ENCODE results near the gene ABCC1. TPM values are rescaled to one million over a fixed set of nuclear protein-coding genes. Genes with fewer than 3 reads are reported as not detected.
"Not testable (repeated sequence)": the region's sequence is repeated elsewhere in the genome, so short reads cannot be mapped to it uniquely, and the experiment has no call there.

The ABCC1 gene
- polyA plus RNA-seq, 12 donors: 4.6 to 15.8 (median 5.1) TPM; not detected in 1

DNA sequence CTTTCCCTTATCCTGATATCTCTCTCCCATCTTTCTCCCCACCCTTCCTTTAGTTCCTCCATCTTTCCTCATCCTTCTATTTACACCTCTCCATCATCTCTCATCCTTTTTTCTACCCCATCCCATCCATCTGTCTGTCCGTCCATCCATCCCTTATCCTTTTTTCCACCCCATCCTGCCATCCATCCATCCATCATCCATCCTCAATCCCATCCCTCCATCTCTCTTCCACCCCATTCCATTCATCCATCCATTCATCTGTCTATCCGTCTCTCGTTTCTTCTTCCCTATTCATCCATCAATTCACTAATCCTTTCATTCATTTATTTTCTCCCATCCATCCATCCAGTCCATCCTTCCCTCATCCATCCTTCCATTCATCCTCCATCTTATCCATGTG, 205.8 kb downstream of the ABCC1 start:
- no peak for DNase-seq

DNA sequence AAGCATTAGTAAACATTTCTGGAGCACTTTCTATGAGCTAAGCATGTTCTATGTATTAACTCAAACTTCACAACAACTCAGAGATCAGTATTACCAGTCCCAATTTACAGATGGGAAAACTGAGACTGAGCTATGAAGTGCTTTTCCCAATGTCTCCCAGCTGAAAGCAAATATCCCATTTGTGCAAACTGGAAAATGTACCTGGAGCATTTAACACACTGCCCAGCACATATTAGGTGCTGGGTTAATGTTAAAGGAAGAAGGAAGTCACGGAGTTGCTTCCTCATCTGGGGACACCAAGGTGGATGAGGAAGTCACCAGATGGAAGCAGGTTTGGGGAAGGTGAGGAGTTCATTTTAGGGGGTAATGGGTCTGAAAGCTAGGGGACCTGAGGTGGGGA, 207.8 kb downstream of the ABCC1 start:
- DNase-seq: no peak

DNA sequence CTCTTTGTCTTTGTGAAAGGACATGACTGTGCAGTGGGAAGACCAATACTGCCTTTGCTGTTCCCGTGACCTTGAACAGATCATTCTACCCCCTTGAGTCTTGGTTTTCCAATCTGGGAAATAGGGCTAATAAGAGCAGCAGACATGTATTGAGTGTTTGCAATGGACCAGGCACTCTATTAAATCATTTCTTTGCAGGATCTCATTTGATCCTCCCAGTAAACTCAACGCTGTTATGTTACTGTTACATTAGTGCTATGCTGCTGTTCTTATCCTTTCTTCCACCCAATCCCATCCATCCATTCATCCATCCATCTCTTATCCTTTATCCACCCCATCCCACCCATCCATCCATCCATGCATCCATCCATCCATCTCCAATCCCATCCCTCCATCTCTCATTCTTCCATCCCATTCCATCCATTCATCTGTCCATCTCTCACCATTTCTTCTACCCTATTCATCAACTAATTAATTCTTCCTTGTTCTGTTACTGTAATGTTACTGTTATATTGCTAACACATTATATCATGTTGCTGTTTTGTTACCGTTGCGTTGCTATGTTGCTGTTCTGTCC, 208.8 kb downstream of the ABCC1 start:
- no peak for DNase-seq

DNA sequence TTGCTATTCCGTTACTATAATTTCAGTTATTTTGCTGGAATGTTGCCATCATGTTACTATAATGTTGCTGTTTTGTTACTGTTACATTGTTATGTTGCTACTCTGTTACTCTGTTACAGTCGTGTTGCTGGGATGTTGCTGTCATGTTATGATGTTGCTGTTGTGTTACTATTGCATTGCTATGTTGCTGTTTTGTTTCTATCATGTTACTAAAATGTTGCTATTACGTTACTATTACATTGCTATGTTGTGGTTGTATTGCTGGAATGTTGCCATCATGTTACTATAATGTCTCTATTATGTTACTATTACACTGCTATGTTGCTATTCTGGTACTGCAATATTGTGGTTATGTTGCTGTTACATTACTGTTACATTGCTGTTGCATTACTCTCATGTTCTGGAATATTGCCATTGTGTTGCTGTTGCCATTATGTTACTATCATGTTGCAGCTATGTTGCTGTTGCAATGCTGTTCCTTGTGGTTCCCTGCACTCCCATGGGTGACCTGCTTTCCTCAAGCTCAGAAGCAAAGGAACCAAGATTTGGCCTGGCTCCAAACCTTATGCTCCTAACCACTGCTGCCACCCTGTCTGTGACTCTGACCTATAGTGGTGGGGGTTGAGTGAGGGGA, 209.4 kb downstream of the ABCC1 start:
- DNase-seq: no peak

DNA sequence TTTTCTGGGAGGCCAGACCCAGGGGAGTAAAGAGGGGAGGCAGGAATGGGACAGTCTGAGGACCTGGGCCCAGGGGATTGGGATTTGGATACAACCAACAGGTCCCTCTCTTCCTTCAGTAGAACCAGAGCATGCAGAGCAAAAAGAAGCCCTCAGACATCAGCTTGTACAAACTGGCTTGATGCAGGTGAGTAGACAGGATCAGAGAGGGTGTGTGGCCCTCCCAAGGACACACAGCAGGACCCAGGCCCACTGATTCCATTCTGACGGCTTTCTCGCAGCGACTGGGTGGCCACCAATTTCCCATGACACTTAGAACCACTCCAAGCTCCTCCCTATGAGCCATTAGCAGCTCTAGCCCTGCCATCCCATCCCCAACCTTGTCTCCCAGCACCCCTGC, 210.2 kb downstream of the ABCC1 start:
- no peak for DNase-seq

DNA sequence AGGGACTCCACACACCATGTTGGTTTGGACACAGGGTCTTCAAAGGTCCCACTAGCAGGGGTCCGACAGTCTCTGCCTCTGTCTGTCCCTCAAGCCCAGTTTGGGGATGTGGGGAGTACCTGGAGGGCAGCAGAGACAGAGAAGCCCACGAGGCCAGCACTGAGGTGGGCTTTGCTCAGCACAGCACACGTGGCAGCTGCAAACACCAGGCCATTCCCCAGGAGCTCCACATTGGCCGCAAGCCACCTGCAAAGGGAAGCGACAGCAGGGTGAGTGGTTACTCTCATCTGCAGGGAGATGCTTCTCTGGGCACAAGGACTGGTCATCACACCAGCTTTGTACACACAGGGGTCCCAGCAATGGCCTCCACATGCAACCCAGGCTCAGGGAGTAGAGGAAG, 211.9 kb downstream of the ABCC1 start:
- DNase-seq: no peak

GRCh38 chr16:16161840-16162239, 212.4 kb downstream of the ABCC1 start:
- not testable (repeated sequence) for DNase-seq

DNA sequence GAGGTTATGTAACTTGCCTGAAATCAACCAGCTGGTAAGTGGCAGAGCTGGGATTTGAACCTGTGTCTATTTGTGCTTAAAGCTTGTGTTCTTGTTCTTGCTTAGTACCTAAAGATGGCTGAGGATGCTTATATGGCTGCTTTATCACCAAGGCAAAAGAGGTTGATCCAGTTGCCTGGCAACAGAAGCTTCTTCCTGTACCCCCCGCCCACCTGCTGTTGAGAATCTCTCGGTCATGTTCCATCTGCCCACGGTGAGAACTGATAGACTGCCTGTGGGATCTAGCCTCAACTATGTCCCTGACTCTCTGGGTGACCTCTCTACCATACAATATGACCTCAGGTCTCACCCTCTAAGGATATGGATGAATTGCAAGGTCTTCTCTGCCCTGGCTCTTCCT, 213.2 kb downstream of the ABCC1 start:
- no peak for DNase-seq

- no peak for DNase-seq
These were observed 213.7 kb downstream of the ABCC1 start for GRCh38 chr16:16163109-16163508.

DNA sequence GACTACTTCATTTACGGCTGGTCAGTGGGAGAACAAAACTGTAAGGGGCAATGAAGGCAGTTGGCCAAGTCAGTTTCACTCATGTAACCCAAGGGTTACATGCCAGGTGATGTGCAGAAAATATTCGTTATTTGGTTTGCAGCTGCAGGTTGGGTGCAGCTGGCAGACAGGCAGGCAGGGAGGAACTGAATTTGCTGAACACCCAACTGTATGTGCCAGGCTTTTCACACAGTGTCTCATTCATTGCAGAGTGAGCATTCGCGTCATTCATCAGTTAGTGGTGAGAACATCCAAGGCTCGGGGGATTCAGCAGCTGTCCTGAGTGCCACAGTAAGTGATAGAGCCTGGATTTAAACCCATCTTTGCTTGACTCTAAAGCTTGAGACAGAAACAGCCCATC, 214.2 kb downstream of the ABCC1 start:
- DNase-seq: no peak

- no peak for DNase-seq
These were observed 214.8 kb downstream of the ABCC1 start for GRCh38 chr16:16164243-16164642.

DNA sequence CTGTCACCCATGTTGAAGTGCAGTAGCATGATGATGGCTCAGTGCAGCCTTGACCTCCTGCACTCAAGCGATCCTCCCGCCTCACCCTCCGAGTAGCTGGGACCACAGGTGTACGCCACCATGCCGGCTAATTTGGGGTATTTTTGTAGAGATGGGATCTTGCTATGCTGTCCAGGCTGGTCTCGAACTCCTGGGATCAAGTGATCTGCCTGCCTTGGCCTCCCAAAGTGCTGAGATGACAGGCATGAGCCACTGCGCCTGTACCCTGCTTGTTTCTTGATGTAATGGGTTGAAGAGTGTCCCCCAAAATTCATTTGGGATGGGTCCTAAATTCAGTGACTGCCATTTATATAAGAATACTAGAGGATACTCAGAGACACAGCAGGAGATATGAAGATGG, 216.7 kb downstream of the ABCC1 start:
- no peak for DNase-seq

- DNase-seq: no peak
These were observed 217.5 kb downstream of the ABCC1 start for GRCh38 chr16:16166949-16167348.

GRCh38 chr16:16167927-16168326, 218.5 kb downstream of the ABCC1 start:
- no peak for DNase-seq

DNA sequence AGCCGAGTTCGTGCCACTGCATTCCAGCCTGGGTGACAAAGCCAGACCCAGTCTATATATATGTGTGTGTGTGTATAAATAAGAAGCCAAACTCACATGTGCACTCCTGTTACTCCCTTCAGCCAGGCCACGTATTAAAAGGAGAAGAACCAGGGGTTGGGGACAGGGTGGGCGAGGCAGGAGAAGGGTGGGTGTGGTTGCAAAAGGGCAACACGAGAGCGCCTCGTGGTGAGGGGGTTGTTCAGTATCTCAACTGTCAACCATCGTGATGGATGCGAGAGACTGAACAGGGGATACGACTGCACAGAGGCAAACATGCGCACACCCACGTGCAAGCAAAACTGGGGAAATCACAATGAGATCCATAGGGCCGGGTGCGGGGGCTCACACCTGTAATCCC, 219.0 kb downstream of the ABCC1 start:
- no peak for DNase-seq

GRCh38 chr16:16169615-16170014, 220.2 kb downstream of the ABCC1 start:
- DNase-seq: no peak

- no peak for DNase-seq
These were observed 222.0 kb downstream of the ABCC1 start for GRCh38 chr16:16171332-16171919.

GRCh38 chr16:16172991-16173390, 223.6 kb downstream of the ABCC1 start:
- DNase-seq: no peak

DNA sequence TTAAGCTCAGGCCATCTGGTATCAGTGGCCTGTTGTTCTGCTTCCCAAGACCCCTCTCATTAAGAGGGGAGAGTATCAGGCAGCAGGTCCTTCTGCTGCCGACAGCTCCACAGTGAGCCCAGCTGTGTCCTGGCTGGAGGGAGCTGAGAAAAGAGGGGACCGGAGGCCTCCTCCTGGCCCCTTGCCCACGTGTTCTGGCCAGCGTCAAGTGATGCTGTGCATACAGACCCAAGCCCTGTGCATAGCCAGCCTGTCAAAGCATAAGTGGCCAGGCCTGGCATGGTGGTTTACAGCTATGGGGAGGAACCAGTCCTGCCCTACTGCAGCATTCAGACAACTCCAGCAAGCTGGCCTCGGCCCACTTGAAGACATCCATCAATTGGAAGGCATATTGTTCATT, 225.9 kb downstream of the ABCC1 start:
- no peak for DNase-seq

DNA sequence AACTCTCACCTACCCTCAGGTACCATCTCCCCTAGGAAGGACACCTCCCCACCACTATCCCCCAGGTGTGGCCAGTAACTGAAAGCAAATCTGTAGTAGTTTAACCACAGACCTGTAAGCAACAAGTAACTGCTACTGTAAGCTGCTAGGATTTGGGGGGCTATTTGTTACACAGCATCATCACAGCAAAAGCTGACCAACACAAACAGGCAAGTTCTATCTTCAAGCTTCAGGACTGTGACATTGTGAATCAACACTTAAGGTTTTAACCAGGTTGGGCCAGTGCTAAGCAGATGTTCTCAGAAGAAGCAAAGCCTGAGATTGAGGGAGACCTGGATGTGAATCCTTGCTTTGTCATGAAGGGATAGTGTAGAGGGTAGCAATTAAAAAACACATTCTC, 226.9 kb downstream of the ABCC1 start:
- no peak for DNase-seq

DNA sequence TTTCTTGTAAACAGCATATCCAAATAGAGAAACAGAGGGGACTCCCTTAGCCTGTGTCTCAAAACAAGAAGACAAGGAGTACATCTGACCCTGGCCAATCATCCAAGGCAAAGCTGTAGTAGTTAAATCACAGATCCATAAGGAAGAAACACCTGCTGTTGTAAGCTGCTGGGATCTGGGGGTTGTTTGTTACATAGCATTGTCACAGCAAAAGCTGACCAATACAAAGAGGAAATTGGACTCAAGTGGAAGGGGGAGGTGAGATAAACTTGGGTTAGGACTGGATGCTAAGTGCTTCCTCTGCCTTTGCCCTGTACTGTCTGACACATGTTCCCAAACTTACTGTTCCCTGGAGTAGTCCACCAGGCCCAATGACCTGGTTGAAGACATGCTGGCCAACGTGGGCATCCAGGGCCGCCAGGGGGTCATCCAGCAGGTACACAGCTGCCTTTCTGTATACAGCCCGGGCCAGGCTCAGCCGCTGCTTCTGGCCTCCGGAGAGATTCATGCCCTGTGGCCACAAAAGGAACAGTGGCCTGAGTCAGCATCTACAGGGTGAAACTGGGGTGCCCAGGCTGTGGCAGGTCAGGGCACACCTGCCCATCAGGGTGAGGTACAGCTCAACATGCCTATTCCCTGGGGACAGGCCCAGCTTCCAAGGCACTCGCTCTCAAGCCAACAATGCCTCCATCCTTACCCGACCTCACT, 229.2 kb downstream of the ABCC1 start:
- DNase-seq: no peak

DNA sequence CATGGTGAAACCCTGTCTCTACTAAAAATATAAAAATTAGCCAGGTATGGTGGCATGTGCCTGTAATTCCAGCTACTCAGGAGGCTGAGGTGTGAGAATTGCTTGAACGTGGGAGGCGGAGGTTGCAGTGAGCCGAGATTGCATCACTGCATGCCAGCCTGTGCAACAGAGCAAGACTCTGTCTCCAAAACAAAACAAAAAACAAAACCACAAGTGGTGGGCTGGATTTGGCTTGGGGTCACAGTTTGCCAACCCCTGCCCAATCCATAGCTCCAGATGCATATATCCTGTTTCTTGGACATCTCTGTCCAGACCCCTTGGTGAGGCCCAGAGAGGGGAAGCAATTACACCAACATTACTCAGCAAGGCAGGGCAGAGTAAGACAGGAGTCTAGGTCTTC, 232.3 kb downstream of the ABCC1 start:
- not testable (repeated sequence) for DNase-seq

- DNase-seq: no peak
These were observed 233.5 kb downstream of the ABCC1 start for GRCh38 chr16:16182918-16183317.

Measured in muscle of arm (tissue), 12 donors.